ENCODE measurements around the gene GASK1A.

Gene GASK1A

DNA sequence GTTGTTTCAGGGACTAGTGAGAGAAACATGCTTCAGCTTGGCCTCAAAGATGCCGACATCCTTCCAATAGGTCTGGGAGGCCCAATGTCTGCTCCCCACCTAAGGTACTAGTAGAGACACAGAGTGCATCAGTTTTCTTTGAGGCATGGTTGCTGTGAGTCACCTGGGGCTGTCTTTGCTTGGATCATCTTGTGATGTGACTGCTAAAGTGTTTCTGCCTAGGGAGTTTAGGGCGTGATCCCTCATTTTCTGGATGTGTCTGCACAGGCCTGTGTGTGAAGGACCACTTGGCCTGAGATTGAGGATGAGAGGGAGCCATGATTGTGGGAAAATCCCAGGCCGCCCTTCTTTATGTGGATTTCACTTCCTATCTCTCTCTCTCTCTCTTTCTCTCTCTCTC lies 4.8 kb downstream of the GASK1A start:
- DNase-seq (ENCODE audit: low read depth), result no peak

DNA sequence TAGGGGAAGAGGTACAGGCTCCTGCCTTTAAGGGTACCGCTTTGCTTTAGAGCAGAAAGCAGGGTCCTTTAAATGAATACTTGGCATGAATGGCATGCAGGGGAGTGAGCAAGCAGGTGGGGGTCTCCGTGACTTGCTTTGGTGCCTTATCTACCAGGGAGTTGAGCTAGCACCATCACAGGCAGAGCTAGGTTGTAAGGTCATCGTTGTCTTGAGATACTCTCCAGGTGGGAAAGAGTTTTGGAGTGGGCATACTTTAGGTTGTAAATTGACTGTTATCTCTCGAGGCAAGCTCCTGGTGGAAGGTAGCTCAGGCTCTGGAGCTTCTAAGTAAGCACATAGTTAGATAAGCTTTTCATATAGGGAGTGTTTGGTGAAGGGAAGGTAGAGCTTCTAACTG lies 5.6 kb downstream of the GASK1A start:
- DNase-seq (ENCODE audit: low read depth), result no peak

DNA sequence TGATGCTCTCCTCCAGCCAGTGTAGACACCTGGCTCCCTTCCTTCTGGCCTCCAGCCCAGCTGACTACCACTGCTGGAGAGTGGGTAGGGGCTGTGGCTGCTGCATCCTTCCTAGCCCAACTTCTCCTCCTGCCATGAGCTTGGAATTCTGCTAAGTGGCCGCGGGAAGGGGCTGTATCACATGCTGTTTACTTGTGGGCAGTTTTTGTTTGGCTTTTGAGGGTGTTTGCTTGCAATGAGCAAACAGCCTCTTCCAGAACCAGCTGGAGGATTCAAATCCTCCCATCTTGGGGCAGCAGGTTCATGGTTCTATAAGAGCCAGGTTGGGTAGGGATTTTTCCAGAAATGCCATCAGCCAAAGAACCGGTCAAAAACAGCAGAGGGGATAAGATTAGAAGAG lies 9.0 kb downstream of the GASK1A start:
- no peak for DNase-seq (ENCODE audit: low read depth)

DNA sequence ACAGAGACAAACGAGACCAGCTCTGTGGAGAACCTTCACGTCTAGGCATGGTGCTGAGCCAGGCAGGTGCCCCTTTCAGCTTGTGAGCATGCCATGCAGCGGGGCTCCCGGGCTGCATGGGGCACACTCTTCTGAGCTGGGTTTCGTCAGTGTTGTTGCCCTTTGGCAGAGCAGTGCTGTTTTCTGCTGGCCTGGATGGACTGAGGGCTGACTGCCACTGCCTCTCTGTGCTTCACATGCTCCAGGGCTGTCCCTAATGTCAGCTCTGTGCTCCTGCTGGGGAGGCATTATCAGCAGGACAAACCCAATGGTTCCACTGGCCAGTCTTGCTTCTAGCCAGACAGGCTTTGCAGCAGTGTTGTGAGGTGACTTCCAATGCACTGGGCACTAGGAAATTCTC lies 9.5 kb downstream of the GASK1A start:
- DNase-seq (ENCODE audit: low read depth), result no peak

DNA sequence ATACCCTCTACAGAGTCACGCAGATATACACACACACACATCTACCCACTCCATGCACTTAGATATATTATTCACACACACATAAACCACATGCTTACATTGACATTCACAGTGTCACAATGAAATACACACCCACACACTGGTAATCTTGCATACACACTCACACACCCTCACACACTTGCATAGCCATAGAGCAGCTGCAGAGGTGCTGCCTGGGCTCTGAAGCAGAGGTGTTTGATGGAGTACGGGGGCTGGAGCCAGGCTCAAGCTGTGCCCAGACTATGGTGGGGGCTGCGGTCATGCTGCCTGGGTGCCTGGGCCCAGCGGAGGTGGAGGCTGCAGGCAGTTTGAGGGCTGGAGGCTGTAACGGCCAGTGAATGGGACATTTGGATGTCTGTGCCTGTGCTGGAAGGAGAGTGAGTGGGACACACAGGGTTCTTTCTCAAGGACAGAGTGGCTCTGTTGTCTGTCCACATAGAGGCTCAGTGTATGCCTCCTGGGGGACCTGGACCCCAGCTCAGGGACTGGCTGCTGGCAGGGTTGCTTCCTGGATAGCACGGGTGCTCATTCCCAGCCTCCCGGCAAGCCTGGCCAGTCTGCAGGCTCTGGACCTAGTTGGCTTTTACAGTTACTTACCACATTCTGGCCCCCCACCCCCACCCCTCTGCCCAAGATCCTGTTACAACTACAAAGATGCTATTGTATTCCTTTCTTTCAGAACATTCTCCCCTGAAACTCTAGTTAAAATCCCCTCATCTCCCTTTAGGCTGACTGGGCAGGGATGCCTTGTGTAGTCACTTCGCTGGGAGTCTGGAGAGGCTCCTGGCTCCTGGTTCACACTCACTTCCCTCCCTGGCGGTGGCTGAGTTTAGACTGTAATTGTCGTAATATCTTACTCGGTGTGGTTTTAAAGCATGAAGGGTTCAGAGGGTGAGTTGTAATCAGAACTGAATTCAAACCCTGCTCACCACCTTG lies 12.5 kb downstream of the GASK1A start:
- no peak for DNase-seq (ENCODE audit: low read depth)

DNA sequence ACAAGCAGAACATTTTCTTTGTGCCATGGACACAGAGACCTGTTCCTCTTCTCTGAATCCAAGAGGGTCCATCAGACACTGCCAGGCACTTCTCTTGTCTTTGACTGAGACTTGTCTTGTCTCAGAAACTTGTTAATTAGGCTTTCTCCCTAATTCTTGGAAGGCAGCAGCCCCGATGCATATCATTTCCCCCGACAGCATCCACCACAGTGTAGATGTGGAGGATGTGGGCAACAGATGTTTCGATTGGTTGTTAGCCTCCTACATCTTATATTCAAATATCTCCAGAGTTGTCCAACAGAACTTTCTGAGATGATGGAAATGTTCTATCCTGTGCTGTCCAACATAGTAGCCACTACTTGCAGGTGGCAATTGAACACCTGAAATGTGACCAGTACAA lies 15.5 kb downstream of the GASK1A start:
- no peak for DNase-seq (ENCODE audit: low read depth)

DNA sequence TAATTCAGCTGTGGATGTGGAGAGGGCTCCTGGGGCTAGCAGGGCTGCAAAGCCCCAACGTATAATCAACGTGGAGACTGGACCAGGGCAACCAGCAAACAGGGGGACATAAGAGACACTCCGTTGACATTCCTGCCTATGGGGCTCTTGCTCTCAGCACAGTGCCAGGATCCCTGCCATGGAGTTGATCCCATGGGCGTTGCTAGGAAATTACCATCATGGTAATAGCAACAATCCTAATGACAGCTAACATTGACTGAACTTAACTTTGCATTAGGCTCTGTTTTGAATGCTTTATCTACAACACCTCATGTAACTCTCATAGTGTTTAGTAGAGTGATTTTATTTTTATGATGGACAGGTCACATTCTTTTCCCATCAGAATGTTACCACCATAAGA lies 16.9 kb downstream of the GASK1A start:
- DNase-seq (ENCODE audit: low read depth), result no peak

DNA sequence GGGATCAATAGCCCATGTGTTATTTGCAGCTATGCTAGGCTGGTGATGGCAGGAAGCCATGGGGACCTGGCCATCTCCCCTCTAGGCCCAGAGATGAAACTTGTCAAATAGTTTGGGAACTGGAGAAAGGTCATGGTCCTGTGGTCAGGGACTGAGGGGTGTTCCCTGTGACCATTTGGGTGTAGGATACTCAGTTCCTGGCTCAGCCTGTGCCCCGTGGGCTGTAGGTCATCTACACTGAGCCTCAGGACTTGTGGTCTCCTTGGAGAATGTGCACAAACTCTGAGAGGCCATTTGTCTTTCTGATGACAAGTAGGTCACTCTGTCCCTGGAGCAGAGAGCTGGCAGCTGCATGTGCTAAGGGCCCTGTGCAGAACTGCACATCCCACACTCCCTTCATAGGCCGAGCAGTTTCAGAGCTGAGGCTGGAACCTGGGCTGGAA lies 17.5 kb downstream of the GASK1A start:
- DNase-seq (ENCODE audit: low read depth), result no peak

DNA sequence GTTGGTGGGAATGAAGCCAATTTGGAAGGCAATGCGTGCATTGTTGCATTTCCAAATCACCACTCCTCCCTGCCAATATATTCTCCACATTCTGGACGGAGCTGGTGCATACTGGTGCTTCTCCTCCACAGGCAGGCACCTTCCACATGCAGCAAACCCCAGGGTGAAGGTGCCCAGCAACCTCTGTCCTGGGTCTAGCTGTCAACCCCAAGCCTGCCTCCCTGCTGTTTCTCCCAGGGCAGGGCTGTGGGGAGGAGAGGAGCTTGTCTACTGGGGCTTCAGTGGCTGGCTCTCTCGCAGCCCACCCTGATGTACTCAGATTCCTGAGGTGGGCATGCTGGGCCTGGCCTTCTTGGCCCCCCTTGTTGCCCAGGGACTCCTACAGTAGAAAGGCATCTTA lies 20.1 kb downstream of the GASK1A start:
- DNase-seq (ENCODE audit: low read depth), result no peak

DNA sequence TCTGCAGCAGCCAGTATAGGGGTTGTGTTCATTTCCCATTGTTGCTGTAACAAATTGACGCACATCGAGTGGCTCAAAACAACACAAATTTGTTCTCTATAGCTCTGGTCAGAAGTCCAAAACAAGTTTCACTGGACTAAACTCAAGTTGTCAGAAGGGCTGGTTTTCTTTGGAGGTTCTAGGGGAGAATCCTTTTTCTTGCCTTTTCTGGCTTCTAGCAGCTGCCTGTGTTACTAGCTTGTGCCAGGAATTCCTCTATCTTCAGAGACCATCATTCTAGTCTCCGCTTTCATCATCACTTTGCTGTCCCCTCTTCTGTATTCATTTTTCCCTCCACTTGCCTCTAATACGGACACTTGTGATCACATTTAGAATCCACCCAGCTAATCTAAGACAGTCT lies 20.5 kb downstream of the GASK1A start:
- DNase-seq (ENCODE audit: low read depth), result no peak

DNA sequence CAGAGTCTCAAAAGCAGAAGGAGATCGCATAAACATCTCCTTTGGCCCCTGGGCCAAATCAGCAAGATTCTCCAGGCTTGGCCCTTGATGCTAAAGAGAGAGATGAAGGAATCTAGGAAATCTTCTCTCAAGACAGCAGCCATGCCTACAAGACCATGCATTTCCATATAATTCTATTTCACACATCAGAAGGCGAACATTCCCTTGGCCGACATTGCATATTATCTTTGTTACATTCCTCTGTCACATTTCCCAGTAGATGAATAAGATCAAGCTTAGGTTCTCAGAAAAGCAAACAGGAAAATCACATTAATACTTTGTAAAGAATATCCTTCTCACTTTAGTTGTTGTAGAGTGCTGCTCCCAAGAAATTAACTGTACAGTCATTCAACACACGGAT lies 21.3 kb downstream of the GASK1A start:
- DNase-seq (ENCODE audit: low read depth), result no peak

DNA sequence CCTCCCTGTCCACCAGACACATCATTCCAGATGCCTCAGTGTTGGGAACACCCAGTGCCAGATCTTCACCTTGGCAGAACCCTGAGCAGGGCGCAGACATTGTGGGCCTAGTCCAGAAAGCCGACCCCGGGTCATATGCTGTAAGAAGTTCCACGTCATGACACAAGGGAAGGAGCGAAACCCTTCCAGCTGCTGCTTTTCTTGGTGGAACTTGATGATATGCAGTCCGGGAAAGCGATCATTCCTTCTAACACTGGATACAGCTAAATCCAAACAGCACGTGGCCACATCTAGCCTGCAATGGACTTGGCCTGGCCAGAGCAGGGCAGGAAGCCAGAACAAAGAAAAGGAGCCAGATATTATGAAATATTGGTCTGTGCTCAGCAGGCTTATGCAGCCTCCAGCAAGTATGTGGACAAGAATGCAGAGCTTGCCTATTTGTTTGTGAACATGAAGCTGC lies 22.0 kb downstream of the GASK1A start:
- peak; percentile 86 for DNase-seq (ENCODE audit: low read depth)

DNA sequence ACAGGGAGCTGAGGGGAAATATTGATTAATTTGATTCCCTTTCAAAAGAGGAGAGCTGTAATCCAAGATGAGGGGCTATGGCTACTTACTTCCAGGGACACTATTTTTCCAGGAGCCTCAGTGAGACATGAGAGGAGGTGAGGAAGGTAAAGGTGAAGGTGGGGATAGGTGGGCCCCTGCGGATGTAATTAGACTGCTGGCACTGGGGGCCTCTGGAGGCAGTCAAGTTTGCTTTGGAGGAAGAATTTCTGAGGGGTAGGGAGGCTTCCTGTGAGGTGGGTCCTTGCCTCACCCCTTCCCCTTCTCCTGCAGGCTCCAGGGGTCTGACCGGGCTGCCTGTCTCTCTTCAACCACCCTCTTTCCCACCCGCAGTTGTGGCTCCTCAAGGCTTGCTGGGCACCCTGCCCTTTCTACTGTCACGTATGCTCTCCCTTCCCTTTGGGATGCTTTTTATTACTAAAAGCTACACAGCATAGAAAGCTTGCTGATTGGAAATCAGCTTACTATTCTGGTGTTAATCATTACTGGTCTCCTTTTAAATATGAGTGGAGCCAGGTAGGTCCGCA lies 22.5 kb downstream of the GASK1A start:
- no peak for DNase-seq (ENCODE audit: low read depth)

DNA sequence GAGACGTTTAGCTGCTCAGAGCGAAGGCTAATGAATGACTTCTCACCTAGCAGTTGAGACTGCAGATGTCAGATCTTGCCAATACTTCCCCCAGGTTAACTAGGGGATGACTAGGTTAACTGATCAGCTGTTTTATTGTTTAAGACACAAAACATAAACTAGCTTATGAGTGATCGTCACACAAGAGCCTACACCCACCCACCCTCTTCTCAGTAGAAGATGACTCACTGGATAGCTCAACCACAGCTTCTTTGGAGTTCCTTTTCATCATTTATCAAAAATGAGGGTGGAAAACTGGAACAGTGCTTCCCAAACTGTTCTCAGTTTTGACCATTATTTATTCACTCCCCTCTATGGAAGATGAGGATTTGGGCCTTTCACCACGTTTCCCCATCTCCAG lies 25.2 kb downstream of the GASK1A start:
- no peak for DNase-seq (ENCODE audit: low read depth)

DNA sequence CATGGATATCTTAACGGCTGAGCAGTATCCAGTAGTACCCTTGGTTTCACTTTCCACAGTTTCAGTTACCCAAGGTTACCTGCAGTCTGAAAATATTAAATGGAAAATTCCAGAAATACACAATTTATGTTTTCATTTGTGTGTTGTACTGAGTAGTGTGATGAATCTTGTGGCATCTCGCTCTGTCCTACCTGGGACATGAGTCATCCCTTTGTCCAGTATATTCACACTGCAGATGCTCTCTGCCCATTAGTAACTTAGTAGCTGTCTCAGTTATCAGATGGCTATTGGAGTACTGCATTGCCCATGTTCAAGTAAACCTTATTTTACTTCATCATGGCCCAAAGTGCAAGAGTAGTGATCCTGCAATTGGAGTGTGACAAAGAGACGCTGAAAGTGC lies 26.1 kb downstream of the GASK1A start:
- DNase-seq (ENCODE audit: low read depth), result no peak

DNA sequence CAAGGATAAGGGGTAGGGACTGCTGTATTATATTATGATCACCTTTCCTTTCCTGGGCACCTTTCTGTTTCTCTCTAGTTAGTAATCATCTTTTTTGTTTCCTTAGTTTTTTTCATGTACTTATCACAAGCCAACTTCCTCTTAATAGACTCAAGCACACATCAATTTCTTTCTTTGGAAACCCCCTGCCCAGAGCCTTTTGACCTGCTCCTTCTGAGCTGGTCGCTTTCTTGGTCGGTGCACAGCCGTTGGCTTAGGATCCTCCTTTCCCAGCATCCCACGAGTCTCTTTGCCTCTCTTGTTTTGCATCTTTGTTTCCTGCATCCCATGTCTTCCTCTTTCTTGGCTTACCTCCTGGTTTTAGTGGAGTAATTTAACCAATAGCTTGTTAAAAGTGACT lies 26.9 kb downstream of the GASK1A start:
- no peak for DNase-seq (ENCODE audit: low read depth)

DNA sequence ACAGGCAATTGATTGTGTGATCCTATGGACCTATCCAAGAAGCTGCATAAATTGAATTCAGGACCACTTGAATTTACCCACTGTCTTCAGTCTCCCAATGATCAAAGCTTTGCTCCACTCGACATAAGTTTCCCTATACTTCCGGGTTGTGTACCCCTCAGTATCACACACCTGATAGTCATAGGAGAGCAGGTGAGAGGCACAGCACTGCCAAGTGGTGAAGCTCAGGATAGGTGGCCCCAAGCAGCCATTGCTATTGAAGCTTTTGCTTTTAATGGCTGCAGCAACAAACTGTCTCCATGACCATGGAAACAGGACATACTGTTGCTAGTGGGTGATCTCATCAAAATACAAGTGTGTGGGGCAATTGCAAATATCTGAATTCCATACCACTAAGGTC lies 27.7 kb downstream of the GASK1A start:
- no peak for DNase-seq (ENCODE audit: low read depth)

DNA sequence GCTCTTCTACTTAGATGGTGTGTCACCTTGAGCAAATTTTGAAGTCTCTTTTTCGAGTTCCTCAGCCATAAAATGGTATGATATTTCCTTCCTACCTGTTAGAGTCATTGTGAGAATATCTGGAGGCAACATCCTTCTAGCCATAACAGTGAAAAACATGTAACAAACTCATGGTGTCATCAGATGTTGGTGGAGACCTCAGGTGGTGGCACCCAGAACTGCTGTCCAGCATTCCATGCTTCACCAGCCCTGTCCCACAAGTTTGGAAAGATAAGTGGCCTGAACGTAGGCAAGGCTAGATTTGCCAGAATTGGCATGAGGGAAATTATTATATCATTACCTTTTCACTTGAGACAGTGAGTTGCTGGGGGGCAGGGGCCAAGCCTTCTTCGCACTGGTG lies 30.4 kb downstream of the GASK1A start:
- DNase-seq (ENCODE audit: low read depth), result no peak

DNA sequence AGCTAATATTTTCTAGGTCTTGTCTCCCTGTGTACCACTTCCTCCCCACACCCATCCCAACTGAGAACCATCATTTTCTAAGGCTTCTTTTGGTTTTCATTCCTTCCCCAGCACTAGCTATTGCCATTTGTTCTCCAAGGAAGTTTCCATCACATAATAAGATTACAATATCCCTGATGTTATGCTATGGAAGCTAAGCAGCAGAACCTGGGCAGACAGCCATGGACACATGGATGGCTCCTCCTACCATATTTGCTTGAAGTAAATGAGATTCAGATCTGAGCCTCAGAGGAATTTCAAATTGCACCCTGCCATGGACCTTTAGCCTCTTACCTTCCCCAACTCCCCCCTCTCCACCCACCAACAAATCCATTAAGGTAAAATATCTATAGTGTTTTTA lies 31.5 kb downstream of the GASK1A start:
- no peak for DNase-seq (ENCODE audit: low read depth)

DNA sequence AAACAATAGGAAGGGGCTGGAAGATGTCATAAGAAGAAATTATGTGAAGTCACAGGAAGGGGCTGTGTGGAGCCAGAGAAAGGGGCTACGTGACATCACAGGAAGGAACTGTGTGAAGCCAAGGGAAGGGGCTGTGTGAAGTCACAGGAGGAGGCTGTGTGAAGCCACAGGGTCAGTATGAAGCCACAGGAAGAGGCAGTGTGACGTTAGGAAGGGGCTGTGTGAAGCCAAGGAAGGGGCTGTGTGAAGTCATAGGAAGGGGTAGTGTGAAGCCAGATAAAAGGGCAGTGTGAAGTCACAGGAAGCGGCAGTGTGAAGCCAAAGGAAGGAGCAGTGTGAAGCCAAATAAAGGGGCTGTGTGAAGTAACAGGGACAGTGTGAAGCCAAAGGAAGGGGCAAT lies 32.5 kb downstream of the GASK1A start:
- DNase-seq (ENCODE audit: low read depth), result no peak

DNA sequence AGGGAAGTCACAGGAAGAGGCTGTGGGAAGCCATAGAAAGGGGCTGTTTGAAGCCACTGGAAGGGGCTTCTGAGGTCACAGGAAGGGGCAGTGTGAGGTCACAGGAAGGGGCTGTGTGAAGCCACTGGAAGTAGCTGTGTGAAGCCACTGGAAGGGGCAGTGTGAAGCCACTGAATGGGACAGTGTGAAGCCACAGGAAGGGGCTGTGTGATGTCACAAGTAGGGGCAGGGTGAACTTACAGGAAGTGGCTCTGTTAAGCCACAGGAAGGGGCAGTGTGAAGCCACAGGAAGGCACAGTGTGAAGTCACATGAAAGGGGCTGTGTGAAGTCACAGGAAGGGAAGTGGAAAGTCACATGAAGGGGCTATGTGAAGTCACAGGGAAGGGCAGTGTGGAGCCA lies 33.1 kb downstream of the GASK1A start:
- DNase-seq (ENCODE audit: low read depth), result no peak

DNA sequence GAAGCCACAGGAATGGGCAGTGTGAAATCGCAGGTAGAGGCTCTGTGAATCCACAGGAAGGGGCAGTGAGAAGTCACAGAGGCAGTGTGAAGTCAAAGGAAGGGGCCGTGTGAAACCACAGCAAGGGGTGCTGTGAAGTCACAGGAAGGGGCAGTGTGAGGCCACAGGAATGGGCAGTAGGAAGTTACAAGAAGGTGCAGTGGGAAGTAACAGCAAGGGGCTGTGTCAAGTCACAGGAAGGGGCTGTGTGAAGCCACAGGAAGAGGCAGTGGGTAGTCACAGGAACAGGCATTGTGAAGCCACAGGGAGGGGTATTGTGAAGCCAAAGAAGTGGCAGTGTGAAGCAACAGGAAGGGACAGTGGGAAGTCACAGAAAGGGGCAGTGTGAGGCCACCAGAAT lies 34.1 kb downstream of the GASK1A start:
- DNase-seq (ENCODE audit: low read depth), result no peak

DNA sequence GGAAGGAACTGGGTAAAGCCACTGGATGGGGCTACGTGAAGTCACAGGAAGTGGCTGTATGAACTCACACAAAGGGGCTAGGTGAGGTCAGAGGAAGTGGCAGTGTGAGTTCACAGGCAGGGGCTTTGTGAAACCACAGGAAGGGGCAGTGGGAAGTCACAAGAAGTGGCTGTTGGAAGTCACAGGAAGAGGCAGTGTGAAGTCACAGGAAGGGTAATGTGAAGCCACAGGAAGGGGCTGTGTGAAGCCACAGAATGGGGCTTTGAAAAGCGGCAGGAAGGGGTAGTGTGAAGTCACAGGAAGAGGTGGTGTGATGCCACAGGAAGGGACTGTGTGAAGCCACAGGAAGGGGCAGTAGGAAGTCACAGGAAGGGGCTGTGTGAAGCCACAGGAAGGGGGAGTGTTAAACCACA lies 34.6 kb downstream of the GASK1A start:
- DNase-seq (ENCODE audit: low read depth), result no peak

DNA sequence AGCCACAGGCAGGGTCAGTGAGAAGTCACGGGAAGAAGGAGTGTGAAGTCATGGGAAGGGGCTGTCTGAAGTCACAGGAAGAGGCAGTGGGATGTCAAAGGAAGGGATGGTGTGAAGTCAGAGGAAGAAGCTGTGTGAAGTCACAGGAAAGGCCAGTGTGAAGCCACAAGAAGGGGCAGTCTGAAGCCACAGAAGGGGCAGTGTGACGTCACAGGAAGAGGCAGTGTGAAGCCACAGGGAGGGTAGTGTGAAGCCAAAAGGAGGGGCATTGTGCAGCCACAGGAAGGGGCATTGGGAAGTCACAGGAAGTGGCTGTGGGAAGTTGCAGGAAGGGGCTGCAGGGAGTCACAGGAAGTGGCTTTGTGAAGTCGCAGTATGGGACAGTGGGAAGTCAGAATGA lies 35.1 kb downstream of the GASK1A start:
- DNase-seq (ENCODE audit: low read depth), result no peak

Data from GM04504 (cell line).